CD14-positive monocyte (primary cell): ENCODE measurements around the gene VSIG8. TPM values are rescaled to one million over a fixed set of nuclear protein-coding genes. Genes with fewer than 3 reads are reported as not detected.
A peak's percentile ranks its signal among the peaks of the same experiment; 100 is the strongest.

Experiments used
- DNase-seq, 3 donors: peaks; one replicate each; pipeline ENCODE4 v3.0.0-alpha.2; 2011 to 2022
- H2AFZ ChIP-seq: 2 replicates; pipeline ENCODE4 v1.6.0; 2012; ENCODE audit warnings: mild to moderate bottlenecking, low read depth, low read length, inconsistent platforms; ENCODE audit not compliant: insufficient read depth, poor library complexity, severe bottlenecking
- H3K27ac ChIP-seq, 2 donors: 1 replicate in 1 of 2; 2 replicates in 1 of 2; pipeline ENCODE4 v1.5.1; 2012 to 2013; ENCODE audit warnings: low read length in 2 of 2, control low read depth in 1 of 2, inconsistent platforms in 1 of 2, low read depth in 1 of 2, mild to moderate bottlenecking in 1 of 2
- H3K27me3 ChIP-seq, 2 donors: one replicate each; pipeline versions ENCODE4 v1.6.0 to v1.6.1; 2011 to 2013; ENCODE audit warnings: low read length in 2 of 2; ENCODE audit not compliant: control insufficient read depth in 2 of 2, insufficient read depth in 2 of 2
- H3K36me3 ChIP-seq, 2 donors: replicated peaks in 1 of 2; 1 replicate in 1 of 2; 2 replicates in 1 of 2; pipeline versions ENCODE4 v1.5.1 to v1.6.1; 2012 to 2013; ENCODE audit warnings: low read length in 2 of 2, control low read depth in 1 of 2, inconsistent platforms in 1 of 2, mild to moderate bottlenecking in 1 of 2; ENCODE audit not compliant: insufficient read depth in 2 of 2, control insufficient read depth in 1 of 2
- H3K4me1 ChIP-seq, 2 donors: 1 replicate in 1 of 2; 2 replicates in 1 of 2; pipeline versions ENCODE4 v1.5.1 to v1.6.1; 2012 to 2013; ENCODE audit warnings: low read length in 2 of 2, control low read depth in 1 of 2, inconsistent platforms in 1 of 2, mild to moderate bottlenecking in 1 of 2, moderate library complexity in 1 of 2; ENCODE audit not compliant: insufficient read depth in 2 of 2, control insufficient read depth in 1 of 2
- H3K4me2 ChIP-seq: replicated peaks from 2 replicates; pipeline ENCODE3; 2012; ENCODE audit warnings: low read length, moderate library complexity, mild to moderate bottlenecking; ENCODE audit not compliant: poor library complexity, severe bottlenecking; ENCODE audit errors: extremely low read depth
- H3K4me3 ChIP-seq, 3 experiments: fragments of 200-600 bp in 1 of 3; sonication (generic) in 1 of 3; replicated peaks in 1 of 3; 1 replicate in 2 of 3; 2 replicates in 1 of 3; pipeline ENCODE4 v1.5.1; 2011 to 2013; ENCODE audit warnings: low read length in 3 of 3, mild to moderate bottlenecking in 3 of 3, control low read depth in 2 of 3, low read depth in 2 of 3, inconsistent platforms in 1 of 3, moderate library complexity in 1 of 3
- H3K79me2 ChIP-seq: 2 replicates; pipeline ENCODE4 v1.6.0; 2012; ENCODE audit warnings: mild to moderate bottlenecking, control low read depth, inconsistent platforms, low read length, moderate library complexity; ENCODE audit not compliant: insufficient read depth
- H3K9ac ChIP-seq: 2 replicates; pipeline ENCODE4 v1.6.0; 2017; ENCODE audit warnings: low read length, mild to moderate bottlenecking; ENCODE audit not compliant: insufficient read depth, poor library complexity, severe bottlenecking
- H3K9me3 ChIP-seq, 2 donors: replicated peaks in 1 of 2; 1 replicate in 1 of 2; 2 replicates in 1 of 2; pipeline versions ENCODE4 v1.5.1 to v1.6.1; 2012 to 2013; ENCODE audit warnings: low read length in 2 of 2, control low read depth in 1 of 2; ENCODE audit not compliant: control insufficient read depth in 1 of 2, insufficient read depth in 1 of 2
- H4K20me1 ChIP-seq: 2 replicates; pipeline ENCODE4 v1.6.0; 2012; ENCODE audit warnings: mild to moderate bottlenecking, low read length, control low read depth, moderate library complexity; ENCODE audit not compliant: insufficient read depth
- H3K27ac Mint-ChIP-seq, 7 donors: one replicate each; pipeline ENCODE4 v1.8.0; 2020; ENCODE audit warnings: mild to moderate bottlenecking in 7 of 7, mixed read lengths in 7 of 7, moderate library complexity in 6 of 7, inconsistent platforms in 2 of 7
- H3K27me3 Mint-ChIP-seq, 3 donors: one replicate each; pipeline ENCODE4 v1.8.0; 2021 to 2022; ENCODE audit warnings: low read depth in 3 of 3, mild to moderate bottlenecking in 3 of 3, mixed read lengths in 3 of 3, moderate library complexity in 3 of 3, inconsistent platforms in 1 of 3
- H3K36me3 Mint-ChIP-seq, 2 donors: one replicate each; pipeline ENCODE4 v1.8.0; 2020; ENCODE audit warnings: mixed read lengths in 2 of 2, inconsistent platforms in 1 of 2, mild to moderate bottlenecking in 1 of 2
- H3K4me1 Mint-ChIP-seq: one replicate; pipeline ENCODE4 v1.8.0; 2020; ENCODE audit warnings: mild to moderate bottlenecking, mixed read lengths
- H3K4me3 Mint-ChIP-seq, 2 donors: one replicate each; pipeline ENCODE4 v1.8.0; 2020; ENCODE audit warnings: mild to moderate bottlenecking in 2 of 2, mixed read lengths in 2 of 2, moderate library complexity in 1 of 2
- H3K9me3 Mint-ChIP-seq, 7 donors: one replicate each; pipeline ENCODE4 v1.8.0; 2020 to 2022; ENCODE audit warnings: mixed read lengths in 7 of 7, mild to moderate bottlenecking in 6 of 7, moderate library complexity in 6 of 7, inconsistent platforms in 2 of 7
- CTCF ChIP-seq: fragments of 200-600 bp; IDR thresholded peaks from one replicate; pipeline ENCODE4 v1.8.0; 2022; ENCODE audit warnings: antibody characterized with exemption, mild to moderate bottlenecking
- WGBS: methylation state at CpG from one replicate; pipeline ENCODE4 v1.1.5; 2013; ENCODE audit warnings: missing lambda C conversion rate; ENCODE audit not compliant: insufficient coverage; 5-methylcytosine and 5-hydroxymethylcytosine counted together
- intact Hi-C, 2 donors: fragments of 100-400 bp; cut with micrococcal nuclease; formaldehyde crosslinking; loops; one replicate each; pipeline versions ENCODE4 v1.15.0 to v1.15.1; 2023
- polyA plus RNA-seq, 3 donors: library from polyadenylated mRNA; depleted of rRNA in 1 of 3; unstranded in 2 of 3; stranded (reverse) in 1 of 3; fragments of 300-500 nt in 2 of 3; fragments of >200 nt in 1 of 3; fragmentation: Illumina TruSeq in 2 of 3; gene quantifications; 1 replicate in 2 of 3; 2 replicates in 1 of 3; pipeline ENCODE4 v1.2.3, GENCODE V29; 2012 to 2021

Gene VSIG8
- polyA plus RNA-seq, 3 donors, result 0.04 TPM; not detected in 2

GRCh38 chr1:159823406-159823805, 39.1 kb downstream of the VSIG8 start:
- intact Hi-C loops, result no loop called here
- no peak overlapping the region for H3K27ac Mint-ChIP-seq

GRCh38 chr1:159821171-159821867, 41.1 kb downstream of the VSIG8 start:
- H3K36me3 ChIP-seq, result no peaks in the 10 kb centered on the region
- H3K27me3 ChIP-seq, result no peaks in the 10 kb centered on the region
- Mint-ChIP-seq H3K27me3 (peaks cover 2 to 10% (median 6%) of the 10 kb centered on the region in 3 donors), H3K27ac (peak overlapping the region in 1 of 7 donors; percentile 74), H3K4me1 (peaks cover 32% of the 10 kb centered on the region), H3K36me3 (peaks cover 0 to 3% of the 10 kb centered on the region in 2 donors), H3K9me3 (no peaks in the 10 kb centered on the region), H3K4me3 (no peak overlapping the region)
- no peaks in the 10 kb centered on the region for H3K79me2 ChIP-seq
- intact Hi-C loops, result no loop called here
- H3K4me1 ChIP-seq, result peaks cover 15 to 17% of the 10 kb centered on the region in 2 donors
- TF ChIP-seq CTCF, result peak; percentile 77
- no peaks in the 10 kb centered on the region for H4K20me1 ChIP-seq
- H3K27ac ChIP-seq, result no peak overlapping the region
- no peak overlapping the region for H3K4me2 ChIP-seq
- no peak overlapping the region for H3K9ac ChIP-seq
- no peak overlapping the region for H2AFZ ChIP-seq
- no peak overlapping the region for H3K4me3 ChIP-seq
- 92% methylated on average over 4 of the region's 9 CpGs for WGBS
- peak in 2 of 3 donors; percentile 19 to 46 for DNase-seq
- H3K9me3 ChIP-seq, result no peaks in the 10 kb centered on the region

More at GRCh38 chr1:159823406-159823805, 39.1 kb downstream of the VSIG8 start:
- H2AFZ ChIP-seq, result no peak overlapping the region
- H3K27me3 ChIP-seq, result no peaks in the 10 kb centered on the region
- H3K9me3 Mint-ChIP-seq, result no peaks in the 10 kb centered on the region
- H3K79me2 ChIP-seq, result no peaks in the 10 kb centered on the region
- H3K9me3 ChIP-seq, result no peaks in the 10 kb centered on the region
- TF ChIP-seq CTCF, result no peak
- no peaks in the 10 kb centered on the region for H3K36me3 ChIP-seq
- no peaks in the 10 kb centered on the region for H4K20me1 ChIP-seq
- no peak overlapping the region for H3K4me2 ChIP-seq
- H3K4me3 Mint-ChIP-seq, result no peak overlapping the region
- H3K27ac ChIP-seq, result no peak overlapping the region
- no peak for DNase-seq
- H3K9ac ChIP-seq, result no peak overlapping the region
- peaks cover 53% of the 10 kb centered on the region for H3K4me1 Mint-ChIP-seq
- no peak overlapping the region for H3K4me3 ChIP-seq
- H3K4me1 ChIP-seq, result peaks cover 36 to 37% of the 10 kb centered on the region in 2 donors
- WGBS, result 87% methylated on average over 3 of the region's 7 CpGs
- H3K27me3 Mint-ChIP-seq, result peaks cover under 1 to 10% (median 6%) of the 10 kb centered on the region in 3 donors
- peaks cover 0 to 3% of the 10 kb centered on the region in 2 donors for H3K36me3 Mint-ChIP-seq
